K562 (cell line): ENCODE measurements around the gene SLC2A6.

Experiments used
- CEBPG ChIP-seq, 3 experiments: fragments of 200-800 bp in 1 of 3; sonication (Bioruptor generic) in 1 of 3; sonication (generic) in 1 of 3; formaldehyde crosslinking in 1 of 3; IDR thresholded peaks in 2 of 3; conservative IDR thresholded peaks in 1 of 3; 2 replicates each; pipeline versions ENCODE4 v1.6.1 to v1.8.0; 2016 to 2022; ENCODE audit warnings: missing compliant biosample characterization in 2 of 3, missing genetic modification characterization in 2 of 3, mild to moderate bottlenecking in 1 of 3, missing genetic modification reagents in 1 of 3
- CTBP1 ChIP-seq: fragments of 450-650 bp; IDR thresholded peaks from 2 replicates; pipeline ENCODE4 v1.6.1; 2016; ENCODE audit warnings: borderline replicate concordance
- ESRRA ChIP-seq: fragments of 450-650 bp; IDR thresholded peaks from 2 replicates; pipeline ENCODE4 v1.6.1; 2014; ENCODE audit warnings: low read depth, mild to moderate bottlenecking, moderate library complexity, borderline replicate concordance
- JUN ChIP-seq, 2 experiments: sonication (generic) in 1 of 2; formaldehyde crosslinking in 1 of 2; IDR thresholded peaks; 2 replicates each; pipeline versions ENCODE4 v1.6.1 to v1.8.0; 2012 to 2022; ENCODE audit warnings: borderline replicate concordance in 2 of 2, mild to moderate bottlenecking in 2 of 2, improper control_type of control experiment in 1 of 2, low read depth in 1 of 2, low read length in 1 of 2, missing genetic modification reagents in 1 of 2
- OTX1 ChIP-seq: fragments of 450-650 bp; formaldehyde crosslinking; IDR thresholded peaks from 2 replicates; pipeline ENCODE4 v1.4.0; 2022; ENCODE audit warnings: mild to moderate bottlenecking
- PCBP2 ChIP-seq: fragments of 200-400 bp; formaldehyde crosslinking; IDR thresholded peaks from 2 replicates; pipeline ENCODE4 v1.6.1; 2018; ENCODE audit warnings: low read length, low read depth, mild to moderate bottlenecking, moderate library complexity; ENCODE audit not compliant: poor library complexity, severe bottlenecking
- SAFB2 ChIP-seq: fragments of 200-400 bp; formaldehyde crosslinking; IDR thresholded peaks from 2 replicates; pipeline ENCODE4 v1.6.1; 2018; ENCODE audit warnings: borderline replicate concordance, low read length, low read depth, moderate library complexity; ENCODE audit not compliant: severe bottlenecking
- SRSF1 ChIP-seq: fragments of 200-400 bp; formaldehyde crosslinking; IDR thresholded peaks from 2 replicates; pipeline ENCODE4 v1.6.1; 2017; ENCODE audit warnings: mild to moderate bottlenecking, low read depth, low read length, moderate library complexity
- TARDBP ChIP-seq: fragments of 450-650 bp; IDR thresholded peaks from 2 replicates; pipeline ENCODE4 v1.6.1; 2016
- ZFP30 ChIP-seq: fragments of 250-450 bp; sonication (Bioruptor Pico); IDR thresholded peaks from 2 replicates; pipeline ENCODE4 v1.8.0; 2022; ENCODE audit warnings: moderate library complexity, mild to moderate bottlenecking, inconsistent platforms, borderline replicate concordance
- ZNF239 ChIP-seq: fragments of 250-450 bp; sonication (Bioruptor Pico); IDR thresholded peaks from 2 replicates; pipeline ENCODE4 v1.4.0; 2020; ENCODE audit warnings: mild to moderate bottlenecking
- TF ChIP-seq, protein P1 (sequence below), 3 experiments: IDR thresholded peaks in 2 of 3; conservative IDR thresholded peaks in 1 of 3; 2 replicates each; pipeline ENCODE4 v1.5.1; 2011 to 2012; ENCODE audit warnings: low read length in 3 of 3, mild to moderate bottlenecking in 3 of 3, control low read depth in 2 of 3, improper control_type of control experiment in 1 of 3, inconsistent platforms in 1 of 3, low read depth in 1 of 3, mixed read lengths in 1 of 3, moderate library complexity in 1 of 3; ENCODE audit not compliant: insufficient read depth in 2 of 3
- TF ChIP-seq, protein P2 (sequence below): IDR thresholded peaks from 2 replicates; pipeline ENCODE4 v1.6.1; 2011; ENCODE audit not compliant: insufficient read length; ENCODE audit errors: extremely low read depth
- TF ChIP-seq, protein P3 (sequence below): fragments of 200-600 bp; sonication (generic); IDR thresholded peaks from one replicate; pipeline ENCODE4 v1.6.1; 2012; ENCODE audit warnings: mild to moderate bottlenecking, low read depth, low read length, inconsistent platforms

DNA sequence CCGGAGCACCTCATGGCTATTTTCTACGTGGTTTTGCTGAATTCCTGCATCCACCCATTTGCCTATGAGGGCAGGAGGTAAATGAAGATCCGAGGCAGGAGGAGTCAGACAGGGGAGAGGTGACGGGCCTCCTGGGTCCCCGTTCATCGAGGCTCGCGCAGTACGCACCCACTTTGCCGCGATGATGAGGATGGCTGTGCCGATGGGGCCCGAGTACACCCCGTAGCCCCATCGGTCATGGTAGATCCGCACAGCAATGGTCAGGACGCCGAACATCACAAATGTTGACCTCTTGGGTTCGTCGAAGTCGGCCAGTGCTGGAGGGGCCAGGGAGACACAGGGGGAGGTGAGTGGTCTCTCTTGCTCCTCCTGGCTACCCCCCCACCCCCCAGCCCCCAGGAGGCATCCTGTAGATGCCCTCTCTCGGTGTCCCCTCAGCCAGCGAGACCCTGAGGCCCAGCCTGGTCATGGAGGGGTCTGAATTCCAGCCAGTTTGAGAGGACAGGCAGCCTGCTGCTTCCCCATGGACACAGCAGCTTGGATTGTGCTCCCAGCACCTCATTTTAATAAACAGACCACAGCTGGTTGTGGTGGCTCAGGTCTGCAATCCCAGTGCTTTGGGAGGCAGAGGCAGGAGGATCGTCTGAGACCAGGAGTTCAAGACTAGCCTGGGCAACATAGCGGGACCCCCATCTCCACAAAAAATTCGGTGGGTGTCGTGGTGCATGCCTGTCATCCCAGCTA, 40.0 kb upstream of the SLC2A6 start:
- TF ChIP-seq OTX1 (CRISPR knock-in tag): no peak
- TF ChIP-seq, protein P1, sequence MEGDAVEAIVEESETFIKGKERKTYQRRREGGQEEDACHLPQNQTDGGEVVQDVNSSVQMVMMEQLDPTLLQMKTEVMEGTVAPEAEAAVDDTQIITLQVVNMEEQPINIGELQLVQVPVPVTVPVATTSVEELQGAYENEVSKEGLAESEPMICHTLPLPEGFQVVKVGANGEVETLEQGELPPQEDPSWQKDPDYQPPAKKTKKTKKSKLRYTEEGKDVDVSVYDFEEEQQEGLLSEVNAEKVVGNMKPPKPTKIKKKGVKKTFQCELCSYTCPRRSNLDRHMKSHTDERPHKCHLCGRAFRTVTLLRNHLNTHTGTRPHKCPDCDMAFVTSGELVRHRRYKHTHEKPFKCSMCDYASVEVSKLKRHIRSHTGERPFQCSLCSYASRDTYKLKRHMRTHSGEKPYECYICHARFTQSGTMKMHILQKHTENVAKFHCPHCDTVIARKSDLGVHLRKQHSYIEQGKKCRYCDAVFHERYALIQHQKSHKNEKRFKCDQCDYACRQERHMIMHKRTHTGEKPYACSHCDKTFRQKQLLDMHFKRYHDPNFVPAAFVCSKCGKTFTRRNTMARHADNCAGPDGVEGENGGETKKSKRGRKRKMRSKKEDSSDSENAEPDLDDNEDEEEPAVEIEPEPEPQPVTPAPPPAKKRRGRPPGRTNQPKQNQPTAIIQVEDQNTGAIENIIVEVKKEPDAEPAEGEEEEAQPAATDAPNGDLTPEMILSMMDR (IDR thresholded peaks at IDR 0.05 in 2 of 3, conservative IDR thresholded peaks at IDR 0.05 in 1 of 3; ENCODE audit: insufficient read depth in 2 of 3, low read depth in 1 of 3, low read length in 3 of 3): no peak
- no peak for TF ChIP-seq JUN (IDR thresholded peaks at IDR 0.05; ENCODE audit: borderline replicate concordance, low read depth, low read length)
- no peak for TF ChIP-seq JUN (CRISPR knock-in tag; IDR thresholded peaks at IDR 0.05; ENCODE audit: borderline replicate concordance)
- no peak for TF ChIP-seq ZFP30
- TF ChIP-seq SAFB2: no peak
- TF ChIP-seq CEBPG (CRISPR knock-in tag; IDR thresholded peaks at IDR 0.05): no peak
- no peak for TF ChIP-seq CEBPG (tag; conservative IDR thresholded peaks at IDR 0.05 in 1 of 2, IDR thresholded peaks at IDR 0.05 in 1 of 2)
- no peak for TF ChIP-seq CTBP1
- no peak for TF ChIP-seq SRSF1
- TF ChIP-seq, protein P2, sequence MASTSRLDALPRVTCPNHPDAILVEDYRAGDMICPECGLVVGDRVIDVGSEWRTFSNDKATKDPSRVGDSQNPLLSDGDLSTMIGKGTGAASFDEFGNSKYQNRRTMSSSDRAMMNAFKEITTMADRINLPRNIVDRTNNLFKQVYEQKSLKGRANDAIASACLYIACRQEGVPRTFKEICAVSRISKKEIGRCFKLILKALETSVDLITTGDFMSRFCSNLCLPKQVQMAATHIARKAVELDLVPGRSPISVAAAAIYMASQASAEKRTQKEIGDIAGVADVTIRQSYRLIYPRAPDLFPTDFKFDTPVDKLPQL: no peak
- TF ChIP-seq ZNF239 (CRISPR knock-in tag): no peak
- TF ChIP-seq, protein P3, sequence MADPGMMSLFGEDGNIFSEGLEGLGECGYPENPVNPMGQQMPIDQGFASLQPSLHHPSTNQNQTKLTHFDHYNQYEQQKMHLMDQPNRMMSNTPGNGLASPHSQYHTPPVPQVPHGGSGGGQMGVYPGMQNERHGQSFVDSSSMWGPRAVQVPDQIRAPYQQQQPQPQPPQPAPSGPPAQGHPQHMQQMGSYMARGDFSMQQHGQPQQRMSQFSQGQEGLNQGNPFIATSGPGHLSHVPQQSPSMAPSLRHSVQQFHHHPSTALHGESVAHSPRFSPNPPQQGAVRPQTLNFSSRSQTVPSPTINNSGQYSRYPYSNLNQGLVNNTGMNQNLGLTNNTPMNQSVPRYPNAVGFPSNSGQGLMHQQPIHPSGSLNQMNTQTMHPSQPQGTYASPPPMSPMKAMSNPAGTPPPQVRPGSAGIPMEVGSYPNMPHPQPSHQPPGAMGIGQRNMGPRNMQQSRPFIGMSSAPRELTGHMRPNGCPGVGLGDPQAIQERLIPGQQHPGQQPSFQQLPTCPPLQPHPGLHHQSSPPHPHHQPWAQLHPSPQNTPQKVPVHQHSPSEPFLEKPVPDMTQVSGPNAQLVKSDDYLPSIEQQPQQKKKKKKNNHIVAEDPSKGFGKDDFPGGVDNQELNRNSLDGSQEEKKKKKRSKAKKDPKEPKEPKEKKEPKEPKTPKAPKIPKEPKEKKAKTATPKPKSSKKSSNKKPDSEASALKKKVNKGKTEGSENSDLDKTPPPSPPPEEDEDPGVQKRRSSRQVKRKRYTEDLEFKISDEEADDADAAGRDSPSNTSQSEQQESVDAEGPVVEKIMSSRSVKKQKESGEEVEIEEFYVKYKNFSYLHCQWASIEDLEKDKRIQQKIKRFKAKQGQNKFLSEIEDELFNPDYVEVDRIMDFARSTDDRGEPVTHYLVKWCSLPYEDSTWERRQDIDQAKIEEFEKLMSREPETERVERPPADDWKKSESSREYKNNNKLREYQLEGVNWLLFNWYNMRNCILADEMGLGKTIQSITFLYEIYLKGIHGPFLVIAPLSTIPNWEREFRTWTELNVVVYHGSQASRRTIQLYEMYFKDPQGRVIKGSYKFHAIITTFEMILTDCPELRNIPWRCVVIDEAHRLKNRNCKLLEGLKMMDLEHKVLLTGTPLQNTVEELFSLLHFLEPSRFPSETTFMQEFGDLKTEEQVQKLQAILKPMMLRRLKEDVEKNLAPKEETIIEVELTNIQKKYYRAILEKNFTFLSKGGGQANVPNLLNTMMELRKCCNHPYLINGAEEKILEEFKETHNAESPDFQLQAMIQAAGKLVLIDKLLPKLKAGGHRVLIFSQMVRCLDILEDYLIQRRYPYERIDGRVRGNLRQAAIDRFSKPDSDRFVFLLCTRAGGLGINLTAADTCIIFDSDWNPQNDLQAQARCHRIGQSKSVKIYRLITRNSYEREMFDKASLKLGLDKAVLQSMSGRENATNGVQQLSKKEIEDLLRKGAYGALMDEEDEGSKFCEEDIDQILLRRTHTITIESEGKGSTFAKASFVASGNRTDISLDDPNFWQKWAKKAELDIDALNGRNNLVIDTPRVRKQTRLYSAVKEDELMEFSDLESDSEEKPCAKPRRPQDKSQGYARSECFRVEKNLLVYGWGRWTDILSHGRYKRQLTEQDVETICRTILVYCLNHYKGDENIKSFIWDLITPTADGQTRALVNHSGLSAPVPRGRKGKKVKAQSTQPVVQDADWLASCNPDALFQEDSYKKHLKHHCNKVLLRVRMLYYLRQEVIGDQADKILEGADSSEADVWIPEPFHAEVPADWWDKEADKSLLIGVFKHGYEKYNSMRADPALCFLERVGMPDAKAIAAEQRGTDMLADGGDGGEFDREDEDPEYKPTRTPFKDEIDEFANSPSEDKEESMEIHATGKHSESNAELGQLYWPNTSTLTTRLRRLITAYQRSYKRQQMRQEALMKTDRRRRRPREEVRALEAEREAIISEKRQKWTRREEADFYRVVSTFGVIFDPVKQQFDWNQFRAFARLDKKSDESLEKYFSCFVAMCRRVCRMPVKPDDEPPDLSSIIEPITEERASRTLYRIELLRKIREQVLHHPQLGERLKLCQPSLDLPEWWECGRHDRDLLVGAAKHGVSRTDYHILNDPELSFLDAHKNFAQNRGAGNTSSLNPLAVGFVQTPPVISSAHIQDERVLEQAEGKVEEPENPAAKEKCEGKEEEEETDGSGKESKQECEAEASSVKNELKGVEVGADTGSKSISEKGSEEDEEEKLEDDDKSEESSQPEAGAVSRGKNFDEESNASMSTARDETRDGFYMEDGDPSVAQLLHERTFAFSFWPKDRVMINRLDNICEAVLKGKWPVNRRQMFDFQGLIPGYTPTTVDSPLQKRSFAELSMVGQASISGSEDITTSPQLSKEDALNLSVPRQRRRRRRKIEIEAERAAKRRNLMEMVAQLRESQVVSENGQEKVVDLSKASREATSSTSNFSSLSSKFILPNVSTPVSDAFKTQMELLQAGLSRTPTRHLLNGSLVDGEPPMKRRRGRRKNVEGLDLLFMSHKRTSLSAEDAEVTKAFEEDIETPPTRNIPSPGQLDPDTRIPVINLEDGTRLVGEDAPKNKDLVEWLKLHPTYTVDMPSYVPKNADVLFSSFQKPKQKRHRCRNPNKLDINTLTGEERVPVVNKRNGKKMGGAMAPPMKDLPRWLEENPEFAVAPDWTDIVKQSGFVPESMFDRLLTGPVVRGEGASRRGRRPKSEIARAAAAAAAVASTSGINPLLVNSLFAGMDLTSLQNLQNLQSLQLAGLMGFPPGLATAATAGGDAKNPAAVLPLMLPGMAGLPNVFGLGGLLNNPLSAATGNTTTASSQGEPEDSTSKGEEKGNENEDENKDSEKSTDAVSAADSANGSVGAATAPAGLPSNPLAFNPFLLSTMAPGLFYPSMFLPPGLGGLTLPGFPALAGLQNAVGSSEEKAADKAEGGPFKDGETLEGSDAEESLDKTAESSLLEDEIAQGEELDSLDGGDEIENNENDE: no peak
- TF ChIP-seq ESRRA: no peak
- TF ChIP-seq PCBP2: no peak
- TF ChIP-seq TARDBP: no peak
